Activated CD8-positive, alpha-beta memory T cell treated with anti-CD3 and anti-CD28 coated beads, Interleukin-2, amount 10 ng/mL, durations not matched to agents 7 days and 5 days (primary cell): Measurements from ENCODE around the gene ATF3. TPM values are rescaled to one million over a fixed set of nuclear protein-coding genes. Genes with fewer than 3 reads are reported as not detected.

ENCODE experiments used
- ATAC-seq: fragments of 150-1000 bp; cut with Tn5 transposase; one replicate; pipeline ENCODE4 v1.10.0; 2021; ENCODE audit warnings: moderate library complexity
- CTCF ChIA-PET: fragments of 350-600 bp; sonication (Branson Sonifier 250); formaldehyde crosslinking; loops from one replicate; lab custom pipeline; 2021; ENCODE audit warnings: antibody characterized with exemption; lab: Charles Lee
- DNase-seq: peaks from one replicate; pipeline ENCODE4 v3.0.0-alpha.2; 2020
- H3K27ac Mint-ChIP-seq: one replicate; pipeline ENCODE4 v1.8.0; 2021; ENCODE audit warnings: mild to moderate bottlenecking, mixed read lengths
- H3K27me3 Mint-ChIP-seq: one replicate; pipeline ENCODE4 v1.8.0; 2021; ENCODE audit warnings: mixed read lengths
- H3K36me3 Mint-ChIP-seq: one replicate; pipeline ENCODE4 v1.8.0; 2021; ENCODE audit warnings: mild to moderate bottlenecking, mixed read lengths
- H3K4me1 Mint-ChIP-seq: one replicate; pipeline ENCODE4 v1.8.0; 2021; ENCODE audit warnings: mixed read lengths
- H3K4me3 Mint-ChIP-seq: one replicate; pipeline ENCODE4 v1.8.0; 2021; ENCODE audit warnings: mild to moderate bottlenecking, moderate library complexity, mixed read lengths
- H3K9me3 Mint-ChIP-seq: one replicate; pipeline ENCODE4 v1.8.0; 2022; ENCODE audit warnings: low read depth, mixed read lengths
- total RNA-seq, 2 experiments: library from RNA; stranded (reverse); gene quantifications; one replicate each; pipeline ENCODE4 v1.2.3, GENCODE V29; 2021

The ATF3 gene
- total RNA-seq, 2 experiments from 2014 or later: 21.3 to 36.5 TPM

DNA sequence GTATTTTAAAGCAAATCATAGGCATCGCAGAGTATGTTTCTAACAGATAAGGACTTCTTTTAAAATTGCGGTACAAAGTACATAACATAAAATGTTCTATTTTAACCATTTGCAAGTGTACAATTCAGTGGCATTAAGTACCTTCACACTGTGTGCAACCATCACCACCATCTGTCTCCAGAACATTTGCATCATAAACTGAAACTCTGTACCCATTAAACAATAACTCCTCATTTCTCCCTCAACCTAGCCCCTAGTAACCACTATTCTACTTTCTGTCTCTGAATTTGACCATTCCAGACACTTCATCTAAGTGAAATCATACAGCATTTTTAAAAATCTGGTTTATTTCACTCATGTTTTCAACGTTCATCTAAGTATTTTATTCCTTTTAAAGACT is 16.6 kb upstream of the ATF3 start:
- DNase-seq (no peak), ATAC-seq (no peak)
- H3K4me1 Mint-ChIP-seq: peaks cover 17% of the 10 kb centered on the region
- no peaks in the 10 kb centered on the region for H3K36me3 Mint-ChIP-seq
- H3K27me3 Mint-ChIP-seq: peaks cover 42% of the 10 kb centered on the region
- CTCF ChIA-PET: interaction anchor here (1.3 kb wide), 1 partner anchor 12 kb away, joined by 3 read pairs; no protein-coding TSS in a partner anchor
- H3K9me3 Mint-ChIP-seq: no peaks in the 10 kb centered on the region
- H3K4me3 Mint-ChIP-seq: no peak overlapping the region
- H3K27ac Mint-ChIP-seq: no peak overlapping the region

DNA sequence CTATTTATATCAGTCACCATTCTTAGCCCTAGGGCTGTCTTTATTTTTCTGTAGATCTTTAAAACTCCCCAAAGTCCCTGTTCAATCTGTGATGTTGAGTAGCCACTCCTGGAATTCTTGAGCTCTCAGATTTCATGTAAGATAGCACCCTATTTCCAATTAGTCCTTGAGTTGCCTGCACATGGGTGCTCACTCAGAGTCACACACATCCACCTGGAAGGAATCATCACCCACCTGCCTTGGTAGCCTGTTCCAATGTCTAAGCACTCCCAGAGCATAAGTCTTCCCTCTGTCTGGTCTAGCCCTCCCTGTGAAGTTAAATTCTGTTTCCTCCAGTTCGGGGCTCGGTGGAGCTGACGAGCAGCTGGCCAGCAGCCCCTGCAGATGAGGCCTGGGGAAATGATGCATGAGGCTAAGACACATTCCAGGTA is 14.7 kb upstream of the ATF3 start:
- Mint-ChIP-seq H3K9me3 (no peaks in the 10 kb centered on the region), H3K27ac (no peak overlapping the region), H3K4me1 (peaks cover 24% of the 10 kb centered on the region), H3K36me3 (peaks cover 6% of the 10 kb centered on the region), H3K27me3 (peaks cover 25% of the 10 kb centered on the region), H3K4me3 (no peak overlapping the region)
- CTCF ChIA-PET: interaction anchor here (0.5 to 2.3 kb wide), 4 partner anchors 14 to 621 kb away, joined by 3 to 7 read pairs (median 4); no protein-coding TSS in a partner anchor
- DNase-seq: peak; percentile 35
- ATAC-seq: no peak

DNA sequence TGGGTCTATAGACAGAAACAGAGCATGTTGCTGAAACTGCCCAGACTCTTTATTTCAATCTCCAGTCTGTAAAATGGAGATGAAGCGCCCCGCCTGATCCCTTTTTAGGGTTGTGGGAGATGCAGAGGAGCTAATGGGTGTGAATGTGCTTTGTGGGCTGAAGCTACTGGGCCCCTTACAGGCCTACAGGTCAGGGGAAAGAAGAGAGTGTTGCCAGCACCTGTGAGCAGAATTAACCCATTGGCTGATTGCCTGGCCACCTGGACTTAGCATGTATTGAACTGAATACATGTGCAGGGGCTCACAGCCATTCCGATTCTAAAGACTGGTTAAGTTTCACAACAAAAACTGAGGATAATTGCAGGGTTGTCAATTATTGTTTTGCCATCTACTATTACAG is 13.9 kb upstream of the ATF3 start:
- Mint-ChIP-seq H3K4me3 (no peak overlapping the region), H3K36me3 (peaks cover 8% of the 10 kb centered on the region), H3K4me1 (peaks cover 24% of the 10 kb centered on the region), H3K27ac (no peak overlapping the region), H3K27me3 (peaks cover 19% of the 10 kb centered on the region), H3K9me3 (no peaks in the 10 kb centered on the region)
- CTCF ChIA-PET: interaction anchor here (1.5 to 2.3 kb wide), 3 partner anchors 24 to 117 kb away, joined by 4 to 7 read pairs (median 5); no protein-coding TSS in a partner anchor
- ATAC-seq (no peak), DNase-seq (no peak)

DNA sequence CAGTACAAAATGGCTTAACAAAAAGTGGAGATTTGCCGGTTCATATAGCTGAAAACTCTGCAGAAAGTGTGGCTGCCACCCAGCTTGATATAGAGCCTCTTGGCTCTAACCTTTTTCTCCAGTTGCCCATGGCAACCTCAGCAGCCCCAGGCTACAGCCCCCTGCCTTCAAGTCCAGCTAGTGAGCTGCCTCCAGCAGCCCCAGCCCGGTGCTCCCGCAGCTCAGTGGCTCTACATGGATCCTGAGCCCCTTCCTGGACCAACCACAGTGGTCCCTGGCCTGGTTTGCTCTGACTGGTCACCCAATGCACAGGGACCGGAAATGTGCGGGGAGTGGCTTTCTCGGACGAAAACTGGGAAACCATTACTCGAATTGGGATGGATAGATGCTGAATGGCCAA is 13.3 kb upstream of the ATF3 start:
- H3K9me3 Mint-ChIP-seq: no peaks in the 10 kb centered on the region
- CTCF ChIA-PET: interaction anchor here (1.5 to 2.3 kb wide), 3 partner anchors 25 to 118 kb away, joined by 4 to 7 read pairs (median 5); no protein-coding TSS in a partner anchor
- peaks cover 26% of the 10 kb centered on the region for H3K4me1 Mint-ChIP-seq
- ATAC-seq (no peak), DNase-seq (peak; percentile 40)
- H3K4me3 Mint-ChIP-seq: no peak overlapping the region
- H3K27ac Mint-ChIP-seq: peak overlapping the region; percentile 99
- H3K36me3 Mint-ChIP-seq: peaks cover 9% of the 10 kb centered on the region
- H3K27me3 Mint-ChIP-seq: peaks cover 19% of the 10 kb centered on the region

DNA sequence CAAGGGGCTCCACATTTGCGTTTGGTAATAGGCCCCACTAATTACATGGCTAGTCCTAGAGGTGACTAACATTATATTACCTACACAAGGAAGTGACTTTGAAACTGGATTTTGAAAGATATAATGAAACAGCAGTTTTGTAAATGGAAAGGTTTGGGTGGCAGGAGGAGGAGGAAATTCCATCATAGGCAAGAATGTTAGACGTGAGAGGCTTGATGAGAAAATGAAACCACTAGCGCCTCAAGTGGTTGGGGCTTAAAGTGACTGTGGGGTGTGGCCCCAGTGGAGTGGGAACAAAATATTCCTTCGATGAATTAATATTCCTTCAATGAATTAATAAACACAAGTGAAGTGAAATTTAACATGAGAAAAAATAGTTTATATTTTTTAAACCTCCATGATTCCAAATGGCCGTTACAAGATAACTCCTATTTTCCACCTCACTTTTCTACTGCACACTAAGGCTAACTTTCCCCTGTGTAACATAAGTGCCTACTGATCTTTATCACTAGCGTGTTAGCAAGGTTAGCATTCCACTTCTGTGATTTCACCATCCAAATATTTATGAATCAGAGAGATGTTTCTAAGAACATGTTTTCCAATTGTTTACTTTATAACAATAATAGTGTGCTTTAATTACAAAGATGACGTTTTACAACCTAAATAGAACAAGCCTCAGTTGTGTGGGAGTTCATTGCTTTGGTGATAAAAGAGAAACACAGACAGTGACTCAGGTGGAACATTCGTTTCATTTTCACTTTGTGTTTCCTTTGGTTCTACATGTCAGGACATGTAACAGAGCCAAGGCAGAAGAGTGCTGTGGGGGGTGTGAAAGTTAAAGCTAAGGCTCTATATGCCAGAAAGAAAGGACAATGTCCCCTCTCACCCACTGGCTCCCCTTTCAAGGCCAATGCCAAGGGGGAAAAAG is 12.5 kb upstream of the ATF3 start:
- Mint-ChIP-seq H3K4me3 (peak overlapping the region; percentile 69), H3K27me3 (peaks cover 18% of the 10 kb centered on the region), H3K4me1 (peaks cover 30% of the 10 kb centered on the region), H3K36me3 (peaks cover 9% of the 10 kb centered on the region), H3K9me3 (no peaks in the 10 kb centered on the region), H3K27ac (peak overlapping the region; percentile 99)
- DNase-seq (peak; percentile 75), ATAC-seq (peak; percentile 96)
- CTCF ChIA-PET: interaction anchor here (0.8 to 2.3 kb wide), 9 partner anchors 12 to 186 kb away, joined by 3 to 34 read pairs (median 5); partner anchors contain the start of gene ATF3

DNA sequence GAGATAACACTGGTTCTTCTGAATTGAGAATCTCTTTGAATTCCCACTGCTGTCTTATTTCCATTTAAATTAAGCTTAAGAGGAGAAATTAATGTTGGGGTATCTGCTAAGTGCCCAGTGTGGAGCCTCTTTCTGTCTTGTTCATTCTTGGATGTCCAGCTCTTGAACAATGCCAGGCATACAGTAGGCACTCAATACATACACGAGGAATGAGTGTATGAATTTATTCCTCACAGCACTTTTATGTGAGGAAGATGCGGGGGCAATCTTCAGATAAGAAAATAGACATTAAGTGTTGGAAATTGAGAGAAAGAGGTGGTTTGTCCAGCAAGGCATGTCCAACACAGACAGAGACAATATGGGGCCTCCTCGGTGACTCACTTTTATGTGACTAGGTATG is 11.8 kb upstream of the ATF3 start:
- ATAC-seq (no peak), DNase-seq (peak; percentile 26)
- H3K36me3 Mint-ChIP-seq: peaks cover 9% of the 10 kb centered on the region
- H3K4me1 Mint-ChIP-seq: peaks cover 36% of the 10 kb centered on the region
- H3K27ac Mint-ChIP-seq: peak overlapping the region; percentile 99
- peak overlapping the region; percentile 69 for H3K4me3 Mint-ChIP-seq
- H3K9me3 Mint-ChIP-seq: no peaks in the 10 kb centered on the region
- peaks cover 20% of the 10 kb centered on the region for H3K27me3 Mint-ChIP-seq
- CTCF ChIA-PET: interaction anchor here (0.8 to 2.3 kb wide), 10 partner anchors 11 to 561 kb away, joined by 3 to 34 read pairs (median 4); partner anchors contain the start of genes ATF3, DTL and INTS7

DNA sequence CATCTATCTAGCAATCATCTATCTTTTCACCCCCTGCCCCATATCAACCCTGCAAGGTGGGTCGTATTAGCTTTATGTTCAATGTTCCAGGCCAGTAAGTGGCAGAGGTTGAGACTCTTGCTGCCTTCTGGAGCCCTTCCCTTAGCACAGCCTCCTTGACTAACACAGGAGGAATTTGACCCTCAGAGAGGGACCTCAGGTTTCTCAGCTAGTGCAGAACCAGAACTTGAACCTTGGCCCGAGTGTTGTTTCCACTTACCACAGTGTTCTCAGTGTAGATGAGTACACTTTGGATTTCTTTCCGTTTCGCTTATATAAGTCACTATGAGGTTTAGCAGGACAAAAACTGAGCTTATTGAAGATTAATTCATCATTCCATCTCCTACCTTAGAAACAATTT is 11.1 kb upstream of the ATF3 start:
- CTCF ChIA-PET: interaction anchor here (1.1 to 2.3 kb wide), 9 partner anchors 10 to 562 kb away, joined by 3 to 34 read pairs (median 5); partner anchors contain the start of genes ATF3, DTL and INTS7
- peak overlapping the region; percentile 65 for H3K27ac Mint-ChIP-seq
- no peaks in the 10 kb centered on the region for H3K9me3 Mint-ChIP-seq
- ATAC-seq: no peak
- H3K36me3 Mint-ChIP-seq: peaks cover 9% of the 10 kb centered on the region
- H3K4me3 Mint-ChIP-seq: no peak overlapping the region
- H3K4me1 Mint-ChIP-seq: peaks cover 36% of the 10 kb centered on the region
- DNase-seq: peak; percentile 36
- H3K27me3 Mint-ChIP-seq: peaks cover 23% of the 10 kb centered on the region

DNA sequence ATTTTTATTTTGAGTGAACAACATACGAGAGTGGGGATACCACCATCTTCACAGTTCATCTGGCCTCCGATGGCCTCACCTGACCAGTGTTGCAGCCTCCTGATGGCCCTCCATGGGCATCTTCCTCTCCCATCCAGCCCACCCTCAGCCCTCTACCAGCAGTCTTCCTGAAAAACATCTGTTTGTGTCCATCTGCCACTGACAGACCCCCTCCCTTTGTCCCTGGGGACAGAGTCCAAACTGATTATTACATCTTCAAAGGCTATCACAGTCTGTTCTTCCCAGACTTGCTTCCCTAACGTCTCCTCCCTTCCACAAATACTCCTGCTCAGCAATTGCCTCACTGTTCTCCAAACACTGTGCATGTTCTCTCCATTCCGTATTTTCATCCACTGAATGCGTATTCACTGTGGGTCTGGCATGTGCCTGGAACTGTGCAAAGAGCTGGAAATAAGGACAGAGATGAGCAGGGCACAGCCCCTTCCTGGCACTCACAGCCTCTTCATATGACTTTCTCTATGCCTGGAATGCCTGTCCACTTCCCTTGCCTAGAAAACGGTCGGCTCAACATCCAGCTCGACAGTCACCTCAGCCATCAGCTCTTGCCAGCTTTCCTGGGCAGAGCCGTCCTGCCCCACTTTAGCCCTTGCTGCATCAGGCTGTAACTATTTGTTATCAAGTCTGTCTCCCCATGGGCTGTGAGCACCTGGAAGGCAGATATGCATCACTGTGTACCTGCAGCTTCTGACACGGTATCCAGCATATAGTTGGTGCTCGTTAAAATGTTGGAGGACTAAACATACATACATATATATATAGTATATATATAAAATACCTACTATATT is 8.3 kb upstream of the ATF3 start:
- Mint-ChIP-seq H3K27ac (no peak overlapping the region), H3K4me1 (peaks cover 36% of the 10 kb centered on the region), H3K27me3 (peaks cover 46% of the 10 kb centered on the region), H3K9me3 (no peaks in the 10 kb centered on the region), H3K4me3 (no peak overlapping the region), H3K36me3 (peaks cover 9% of the 10 kb centered on the region)
- DNase-seq: peak; percentile 27
- no peak for ATAC-seq
- CTCF ChIA-PET: no interaction called here

DNA sequence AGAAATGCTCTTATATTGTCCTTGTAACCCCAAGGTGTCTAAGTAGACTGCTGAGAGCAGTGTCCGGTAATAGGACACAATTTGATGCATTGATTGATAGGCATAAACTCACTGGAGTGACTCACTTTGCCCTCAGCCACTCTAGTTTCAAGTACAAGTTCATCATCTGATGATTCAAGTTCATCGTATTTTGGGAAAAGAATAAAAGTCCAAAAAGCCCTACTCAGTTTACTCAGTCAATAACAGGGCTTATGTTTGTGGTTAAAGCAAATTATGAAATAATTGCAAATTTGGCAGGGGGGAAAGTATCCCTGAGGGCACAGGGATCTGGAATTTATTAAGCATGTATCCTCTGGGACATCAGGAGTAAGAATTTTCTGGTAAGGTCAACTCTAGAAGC is 7.6 kb upstream of the ATF3 start:
- no peak overlapping the region for H3K4me3 Mint-ChIP-seq
- peaks cover 33% of the 10 kb centered on the region for H3K4me1 Mint-ChIP-seq
- H3K27ac Mint-ChIP-seq: no peak overlapping the region
- DNase-seq: peak; percentile 31
- H3K36me3 Mint-ChIP-seq: peaks cover 9% of the 10 kb centered on the region
- CTCF ChIA-PET: no interaction called here
- ATAC-seq: no peak
- H3K9me3 Mint-ChIP-seq: no peaks in the 10 kb centered on the region
- peaks cover 53% of the 10 kb centered on the region for H3K27me3 Mint-ChIP-seq

DNA sequence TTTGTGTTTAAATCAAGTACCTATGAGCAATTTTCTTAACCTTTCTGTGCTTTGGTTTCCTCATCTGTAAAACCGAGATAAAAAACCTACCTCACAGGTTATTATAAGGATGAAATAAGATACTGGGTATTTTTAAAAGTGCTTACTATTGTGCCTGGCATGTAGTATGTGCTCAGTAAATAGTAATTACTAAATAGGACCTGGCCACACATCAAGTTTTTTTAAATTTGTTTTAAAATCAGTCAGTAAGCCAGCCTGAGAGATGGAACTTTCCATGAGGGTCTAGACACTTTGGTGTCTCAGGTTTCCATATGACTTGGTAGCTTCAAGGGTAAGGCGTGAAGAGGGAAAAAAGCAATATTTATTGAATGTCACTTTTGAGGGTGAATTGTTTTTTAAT is 7.0 kb upstream of the ATF3 start:
- Mint-ChIP-seq H3K4me3 (no peak overlapping the region), H3K9me3 (no peaks in the 10 kb centered on the region), H3K36me3 (peaks cover 9% of the 10 kb centered on the region), H3K27ac (no peak overlapping the region), H3K27me3 (peaks cover 58% of the 10 kb centered on the region), H3K4me1 (peaks cover 33% of the 10 kb centered on the region)
- DNase-seq: peak; percentile 25
- CTCF ChIA-PET: interaction anchor here (0.9 kb wide), 1 partner anchor 150 kb away, joined by 3 read pairs; no protein-coding TSS in a partner anchor
- no peak for ATAC-seq

DNA sequence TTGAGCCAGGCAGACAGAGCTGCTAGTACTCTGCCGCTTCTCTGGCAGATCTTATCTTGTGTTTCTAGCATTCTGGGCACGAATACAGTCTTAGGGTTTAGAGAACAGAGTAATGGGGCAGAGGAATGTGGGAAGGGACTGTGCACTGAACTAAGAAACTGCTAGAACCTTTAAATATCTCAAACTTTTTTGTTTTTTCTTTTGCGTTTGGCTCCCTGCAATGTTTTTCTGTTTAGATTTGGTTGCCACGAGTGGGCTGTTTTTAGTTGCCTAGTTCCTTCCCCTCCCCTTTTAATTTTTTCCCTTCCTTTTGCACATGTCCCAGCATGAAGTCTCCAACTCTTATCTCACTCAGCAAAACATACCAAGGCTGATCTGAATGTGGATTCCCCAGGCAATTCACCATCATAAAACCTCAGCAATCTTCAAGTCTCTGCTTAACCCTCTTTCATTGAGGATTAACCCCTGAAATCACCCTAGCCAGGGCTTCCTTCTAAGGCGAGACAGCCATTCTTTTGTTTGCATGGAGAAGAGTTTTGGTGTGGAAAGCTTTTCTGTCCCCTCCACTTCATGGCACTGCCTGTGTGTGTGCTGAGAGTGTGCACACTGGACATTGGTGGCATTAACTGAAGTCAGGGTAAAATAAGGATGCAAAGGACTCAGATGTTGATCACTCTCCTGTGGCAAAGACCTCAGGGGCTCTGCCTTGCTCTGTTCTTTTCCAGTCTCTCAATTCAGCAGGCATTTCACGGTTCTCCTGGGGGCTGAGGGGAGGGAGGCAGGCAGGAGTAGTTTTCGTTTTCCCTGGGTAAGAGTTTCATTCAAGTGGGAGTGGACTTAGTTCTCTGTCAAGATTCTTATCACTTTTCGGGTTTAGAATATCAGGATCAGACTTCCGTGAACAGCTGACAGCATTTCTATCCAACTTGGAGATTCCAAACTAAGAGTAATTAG is 2.8 kb upstream of the ATF3 start:
- peaks cover 4% of the 10 kb centered on the region for H3K36me3 Mint-ChIP-seq
- CTCF ChIA-PET: interaction anchor here (1.3 to 4.8 kb wide), 2 partner anchors 9 to 147 kb away, joined by 3 to 34 read pairs; no protein-coding TSS in a partner anchor
- no peaks in the 10 kb centered on the region for H3K9me3 Mint-ChIP-seq
- ATAC-seq (no peak), DNase-seq (no peak)
- H3K27me3 Mint-ChIP-seq: peaks cover 58% of the 10 kb centered on the region
- H3K27ac Mint-ChIP-seq: no peak overlapping the region
- H3K4me3 Mint-ChIP-seq: peak overlapping the region; percentile 90
- peaks cover 35% of the 10 kb centered on the region for H3K4me1 Mint-ChIP-seq
